ENCODE results near the gene SARS1.
A peak's percentile ranks its signal among the peaks of the same experiment; 100 is the strongest.

SARS1 gene

GRCh38 chr1:109240158-109241152, 26.7 kb downstream of the SARS1 start:
- Histone ChIP-seq H3K27me3 (ENCODE audit: control insufficient read depth in 1 of 2, insufficient read depth in 2 of 2, low read length in 2 of 2) (peaks cover 0 to 16% of the 10 kb centered on the region in 2 donors), H3K27ac (ENCODE audit: low read depth, low read length) (no peak overlapping the region), H3K9ac (ENCODE audit: low read depth in 1 of 2, low read length in 2 of 2) (no peak overlapping the region), H3K4me1 (ENCODE audit: control insufficient read depth in 1 of 2, insufficient read depth in 2 of 2, low read length in 2 of 2) (peaks cover 5 to 14% of the 10 kb centered on the region in 2 donors), H3K4me3 (ENCODE audit: low read depth in 1 of 2, low read length in 2 of 2) (no peak overlapping the region), H3K9me3 (ENCODE audit: control insufficient read depth in 1 of 2, low read length in 2 of 2) (no peaks in the 10 kb centered on the region), H3K36me3 (ENCODE audit: control insufficient read depth in 1 of 2, insufficient read depth in 2 of 2, low read length in 2 of 2) (peaks cover 36 to 39% of the 10 kb centered on the region in 2 donors)

- H3K9me3 ChIP-seq (ENCODE audit: control insufficient read depth in 1 of 2, low read length in 2 of 2), result no peaks in the 10 kb centered on the region
- peaks cover 27 to 30% of the 10 kb centered on the region in 2 donors for H3K36me3 ChIP-seq (ENCODE audit: control insufficient read depth in 1 of 2, insufficient read depth in 2 of 2, low read length in 2 of 2)
- peaks cover 0 to 16% of the 10 kb centered on the region in 2 donors for H3K27me3 ChIP-seq (ENCODE audit: control insufficient read depth in 1 of 2, insufficient read depth in 2 of 2, low read length in 2 of 2)
- no peak overlapping the region for H3K4me3 ChIP-seq (ENCODE audit: low read depth in 1 of 2, low read length in 2 of 2)
- peaks cover 5 to 14% of the 10 kb centered on the region in 2 donors for H3K4me1 ChIP-seq (ENCODE audit: control insufficient read depth in 1 of 2, insufficient read depth in 2 of 2, low read length in 2 of 2)
- H3K27ac ChIP-seq (ENCODE audit: low read depth, low read length), result no peak overlapping the region
- no peak overlapping the region for H3K9ac ChIP-seq (ENCODE audit: low read depth in 1 of 2, low read length in 2 of 2)
Measured at GRCh38 chr1:109241344-109241743, 27.6 kb downstream of the SARS1 start.

GRCh38 chr1:109241841-109242345, 28.2 kb downstream of the SARS1 start:
- no peak overlapping the region for H3K27ac ChIP-seq (ENCODE audit: low read depth, low read length)
- peaks cover 21 to 24% of the 10 kb centered on the region in 2 donors for H3K36me3 ChIP-seq (ENCODE audit: control insufficient read depth in 1 of 2, insufficient read depth in 2 of 2, low read length in 2 of 2)
- peak overlapping the region in 1 of 2 donors; percentile 18 for H3K9ac ChIP-seq (ENCODE audit: low read depth in 1 of 2, low read length in 2 of 2)
- H3K9me3 ChIP-seq (ENCODE audit: control insufficient read depth in 1 of 2, low read length in 2 of 2), result no peaks in the 10 kb centered on the region
- no peak overlapping the region for H3K4me3 ChIP-seq (ENCODE audit: low read depth in 1 of 2, low read length in 2 of 2)
- peaks cover 5 to 14% of the 10 kb centered on the region in 2 donors for H3K4me1 ChIP-seq (ENCODE audit: control insufficient read depth in 1 of 2, insufficient read depth in 2 of 2, low read length in 2 of 2)
- peaks cover 0 to 16% of the 10 kb centered on the region in 2 donors for H3K27me3 ChIP-seq (ENCODE audit: control insufficient read depth in 1 of 2, insufficient read depth in 2 of 2, low read length in 2 of 2)

- H3K9ac ChIP-seq (ENCODE audit: low read depth in 1 of 2, low read length in 2 of 2), result peak overlapping the region in 1 of 2 donors; percentile 18
- H3K9me3 ChIP-seq (ENCODE audit: control insufficient read depth in 1 of 2, low read length in 2 of 2), result no peaks in the 10 kb centered on the region
- H3K36me3 ChIP-seq (ENCODE audit: control insufficient read depth in 1 of 2, insufficient read depth in 2 of 2, low read length in 2 of 2), result peaks cover 17 to 20% of the 10 kb centered on the region in 2 donors
- no peak overlapping the region for H3K4me3 ChIP-seq (ENCODE audit: low read depth in 1 of 2, low read length in 2 of 2)
- H3K27me3 ChIP-seq (ENCODE audit: control insufficient read depth in 1 of 2, insufficient read depth in 2 of 2, low read length in 2 of 2), result peaks cover 0 to 16% of the 10 kb centered on the region in 2 donors
- H3K4me1 ChIP-seq (ENCODE audit: control insufficient read depth in 1 of 2, insufficient read depth in 2 of 2, low read length in 2 of 2), result peaks cover 5 to 14% of the 10 kb centered on the region in 2 donors
- no peak overlapping the region for H3K27ac ChIP-seq (ENCODE audit: low read depth, low read length)
Measured at GRCh38 chr1:109242387-109242786, 28.7 kb downstream of the SARS1 start.

- Histone ChIP-seq H3K4me1 (ENCODE audit: control insufficient read depth in 1 of 2, insufficient read depth in 2 of 2, low read length in 2 of 2) (peaks cover 5 to 14% of the 10 kb centered on the region in 2 donors), H3K27me3 (ENCODE audit: control insufficient read depth in 1 of 2, insufficient read depth in 2 of 2, low read length in 2 of 2) (peaks cover 0 to 16% of the 10 kb centered on the region in 2 donors), H3K36me3 (ENCODE audit: control insufficient read depth in 1 of 2, insufficient read depth in 2 of 2, low read length in 2 of 2) (peaks cover 8 to 11% of the 10 kb centered on the region in 2 donors), H3K27ac (ENCODE audit: low read depth, low read length) (no peak overlapping the region), H3K9me3 (ENCODE audit: control insufficient read depth in 1 of 2, low read length in 2 of 2) (no peaks in the 10 kb centered on the region), H3K9ac (ENCODE audit: low read depth in 1 of 2, low read length in 2 of 2) (no peak overlapping the region), H3K4me3 (ENCODE audit: low read depth in 1 of 2, low read length in 2 of 2) (no peak overlapping the region)
Measured at GRCh38 chr1:109243221-109243620, 29.5 kb downstream of the SARS1 start.

- Histone ChIP-seq H3K9me3 (ENCODE audit: control insufficient read depth in 1 of 2, low read length in 2 of 2) (no peaks in the 10 kb centered on the region), H3K4me1 (ENCODE audit: control insufficient read depth in 1 of 2, insufficient read depth in 2 of 2, low read length in 2 of 2) (peaks cover 7 to 16% of the 10 kb centered on the region in 2 donors), H3K9ac (ENCODE audit: low read depth in 1 of 2, low read length in 2 of 2) (no peak overlapping the region), H3K36me3 (ENCODE audit: control insufficient read depth in 1 of 2, insufficient read depth in 2 of 2, low read length in 2 of 2) (peaks cover 2 to 3% of the 10 kb centered on the region in 2 donors), H3K27me3 (ENCODE audit: control insufficient read depth in 1 of 2, insufficient read depth in 2 of 2, low read length in 2 of 2) (peaks cover 0 to 16% of the 10 kb centered on the region in 2 donors), H3K4me3 (ENCODE audit: low read depth in 1 of 2, low read length in 2 of 2) (no peak overlapping the region), H3K27ac (ENCODE audit: low read depth, low read length) (no peak overlapping the region)
Measured at GRCh38 chr1:109243860-109244552, 30.3 kb downstream of the SARS1 start.

- Histone ChIP-seq H3K9ac (ENCODE audit: low read depth in 1 of 2, low read length in 2 of 2) (no peak overlapping the region), H3K4me1 (ENCODE audit: control insufficient read depth in 1 of 2, insufficient read depth in 2 of 2, low read length in 2 of 2) (peaks cover 10 to 11% of the 10 kb centered on the region in 2 donors), H3K36me3 (ENCODE audit: control insufficient read depth in 1 of 2, insufficient read depth in 2 of 2, low read length in 2 of 2) (no peaks in the 10 kb centered on the region), H3K9me3 (ENCODE audit: control insufficient read depth in 1 of 2, low read length in 2 of 2) (no peaks in the 10 kb centered on the region), H3K27me3 (ENCODE audit: control insufficient read depth in 1 of 2, insufficient read depth in 2 of 2, low read length in 2 of 2) (peaks cover 0 to 16% of the 10 kb centered on the region in 2 donors), H3K27ac (ENCODE audit: low read depth, low read length) (no peak overlapping the region), H3K4me3 (ENCODE audit: low read depth in 1 of 2, low read length in 2 of 2) (no peak overlapping the region)
Measured at GRCh38 chr1:109246141-109246551, 32.4 kb downstream of the SARS1 start.

- no peak overlapping the region for H3K9ac ChIP-seq (ENCODE audit: low read depth in 1 of 2, low read length in 2 of 2)
- no peaks in the 10 kb centered on the region for H3K36me3 ChIP-seq (ENCODE audit: control insufficient read depth in 1 of 2, insufficient read depth in 2 of 2, low read length in 2 of 2)
- H3K27me3 ChIP-seq (ENCODE audit: control insufficient read depth in 1 of 2, insufficient read depth in 2 of 2, low read length in 2 of 2), result peaks cover 0 to under 1% of the 10 kb centered on the region in 2 donors
- no peaks in the 10 kb centered on the region for H3K9me3 ChIP-seq (ENCODE audit: control insufficient read depth in 1 of 2, low read length in 2 of 2)
- peaks cover 5% of the 10 kb centered on the region in 2 donors for H3K4me1 ChIP-seq (ENCODE audit: control insufficient read depth in 1 of 2, insufficient read depth in 2 of 2, low read length in 2 of 2)
- H3K4me3 ChIP-seq (ENCODE audit: low read depth in 1 of 2, low read length in 2 of 2), result no peak overlapping the region
- no peak overlapping the region for H3K27ac ChIP-seq (ENCODE audit: low read depth, low read length)
Measured at GRCh38 chr1:109247401-109248365, 34.0 kb downstream of the SARS1 start.

- Histone ChIP-seq H3K4me3 (ENCODE audit: low read depth in 1 of 2, low read length in 2 of 2) (no peak overlapping the region), H3K36me3 (ENCODE audit: control insufficient read depth in 1 of 2, insufficient read depth in 2 of 2, low read length in 2 of 2) (no peaks in the 10 kb centered on the region), H3K9me3 (ENCODE audit: control insufficient read depth in 1 of 2, low read length in 2 of 2) (no peaks in the 10 kb centered on the region), H3K27me3 (ENCODE audit: control insufficient read depth in 1 of 2, insufficient read depth in 2 of 2, low read length in 2 of 2) (no peaks in the 10 kb centered on the region), H3K27ac (ENCODE audit: low read depth, low read length) (no peak overlapping the region), H3K9ac (ENCODE audit: low read depth in 1 of 2, low read length in 2 of 2) (no peak overlapping the region), H3K4me1 (ENCODE audit: control insufficient read depth in 1 of 2, insufficient read depth in 2 of 2, low read length in 2 of 2) (peaks cover 5% of the 10 kb centered on the region in 2 donors)
Measured at GRCh38 chr1:109248444-109248796, 34.7 kb downstream of the SARS1 start.
